Glomerular visceral epithelial cell (primary cell): ENCODE measurements around the gene L2HGDH.

Experiments used
- DNase-seq: peaks from one replicate; pipeline ENCODE4 v3.0.0-alpha.2; 2016; ENCODE audit errors: extremely low spot score

Gene L2HGDH

GRCh38 chr14:50230401-50230700 is 81.7 kb downstream of the L2HGDH start:
- no peak for DNase-seq

- DNase-seq, result no peak
Measured at GRCh38 chr14:50229681-50230080, 82.3 kb downstream of the L2HGDH start.

GRCh38 chr14:50228313-50228712 is 83.7 kb downstream of the L2HGDH start:
- DNase-seq, result no peak

GRCh38 chr14:50225974-50226297 is 86.1 kb downstream of the L2HGDH start:
- DNase-seq, result peak; percentile 23

GRCh38 chr14:50225067-50225973 is 86.7 kb downstream of the L2HGDH start:
- DNase-seq, result peak; percentile 83

GRCh38 chr14:50222055-50222613 is 89.9 kb downstream of the L2HGDH start:
- no peak for DNase-seq

- no peak for DNase-seq
Measured at GRCh38 chr14:50218501-50218900, 93.5 kb downstream of the L2HGDH start.

GRCh38 chr14:50215416-50215815 is 96.6 kb downstream of the L2HGDH start:
- DNase-seq, result no peak

GRCh38 chr14:50213795-50214194 is 98.2 kb downstream of the L2HGDH start:
- DNase-seq, result no peak

- no peak for DNase-seq
Measured at GRCh38 chr14:50212726-50213125, 99.3 kb downstream of the L2HGDH start.

GRCh38 chr14:50210074-50210473 is 102.0 kb downstream of the L2HGDH start:
- no peak for DNase-seq

GRCh38 chr14:50198499-50198898 is 113.5 kb downstream of the L2HGDH start:
- no peak for DNase-seq

GRCh38 chr14:50191499-50191898 is 120.5 kb downstream of the L2HGDH start:
- no peak for DNase-seq
